BE2C (cell line): ENCODE data around the gene NEUROG2. TPM values are rescaled to one million over a fixed set of nuclear protein-coding genes. Genes with fewer than 3 reads are reported as not detected.

Experiments
- DNase-seq: peaks from one replicate; pipeline ENCODE4 v3.0.0-alpha.2; 2020
- H3K27me3 ChIP-seq: fragments of 250-450 bp; sonication (Bioruptor Pico); 2 replicates; pipeline ENCODE4 v1.5.1; 2020; ENCODE audit warnings: mild to moderate bottlenecking
- H3K36me3 ChIP-seq: fragments of 250-450 bp; sonication (Bioruptor Pico); 2 replicates; pipeline ENCODE4 v1.5.1; 2020; ENCODE audit warnings: mild to moderate bottlenecking
- H3K4me1 ChIP-seq: fragments of 250-450 bp; sonication (Bioruptor Pico); 2 replicates; pipeline ENCODE4 v1.5.1; 2020
- H3K4me3 ChIP-seq: 2 replicates; pipeline ENCODE4 v1.5.1; 2011; ENCODE audit warnings: low read depth, low read length
- H3K9me3 ChIP-seq: fragments of 250-450 bp; sonication (Bioruptor Pico); 2 replicates; pipeline ENCODE4 v1.5.1; 2020
- polyA plus RNA-seq: library from polyadenylated mRNA; unstranded; fragments of >200 nt; gene quantifications from one replicate; pipeline ENCODE4 v1.2.1, GENCODE V29; 2012; ENCODE audit warnings: low read depth, missing spikeins; ENCODE audit not compliant: insufficient read length, insufficient read depth
- TF ChIP-seq, protein P1 (sequence below): IDR thresholded peaks from 2 replicates; pipeline ENCODE4 v1.5.1; 2012; ENCODE audit warnings: mild to moderate bottlenecking, low read depth, low read length

Gene NEUROG2
- not detected for polyA plus RNA-seq

DNA sequence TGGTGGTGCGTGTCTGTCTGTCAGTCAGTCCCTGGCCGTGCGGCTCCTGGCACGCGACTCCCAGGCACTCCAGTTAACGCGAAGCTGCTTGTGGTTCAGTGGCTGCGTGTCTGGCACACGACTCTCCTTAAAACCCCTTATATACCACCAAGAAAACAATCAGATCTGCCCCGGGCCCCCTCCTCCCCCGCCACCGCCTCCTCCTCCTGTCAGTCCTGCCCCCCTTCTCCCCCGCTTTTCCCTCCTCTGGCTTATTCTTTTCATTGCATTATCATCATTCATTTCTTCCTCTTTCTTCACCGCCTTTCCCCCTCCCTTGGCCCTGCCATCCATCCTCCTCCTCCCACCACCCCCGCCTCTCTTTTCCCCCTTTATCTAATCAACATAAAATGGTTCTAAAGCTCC lies at the start of gene NEUROG2:
Gene NEUROG2 (minus strand): TSS at position 115 of the 405 bp plus-strand sequence. CDS start 705 bp downstream, outside the sequence.
- H3K4me3 ChIP-seq, result peak within 1 kb of the TSS; percentile 60
- no peaks in the 10 kb centered on the region for H3K9me3 ChIP-seq
- no peaks in the 10 kb centered on the region; the same call in 1 of the 2 replicates for H3K4me1 ChIP-seq
- no peaks in the 10 kb centered on the region for H3K36me3 ChIP-seq
- TF ChIP-seq, protein P1, sequence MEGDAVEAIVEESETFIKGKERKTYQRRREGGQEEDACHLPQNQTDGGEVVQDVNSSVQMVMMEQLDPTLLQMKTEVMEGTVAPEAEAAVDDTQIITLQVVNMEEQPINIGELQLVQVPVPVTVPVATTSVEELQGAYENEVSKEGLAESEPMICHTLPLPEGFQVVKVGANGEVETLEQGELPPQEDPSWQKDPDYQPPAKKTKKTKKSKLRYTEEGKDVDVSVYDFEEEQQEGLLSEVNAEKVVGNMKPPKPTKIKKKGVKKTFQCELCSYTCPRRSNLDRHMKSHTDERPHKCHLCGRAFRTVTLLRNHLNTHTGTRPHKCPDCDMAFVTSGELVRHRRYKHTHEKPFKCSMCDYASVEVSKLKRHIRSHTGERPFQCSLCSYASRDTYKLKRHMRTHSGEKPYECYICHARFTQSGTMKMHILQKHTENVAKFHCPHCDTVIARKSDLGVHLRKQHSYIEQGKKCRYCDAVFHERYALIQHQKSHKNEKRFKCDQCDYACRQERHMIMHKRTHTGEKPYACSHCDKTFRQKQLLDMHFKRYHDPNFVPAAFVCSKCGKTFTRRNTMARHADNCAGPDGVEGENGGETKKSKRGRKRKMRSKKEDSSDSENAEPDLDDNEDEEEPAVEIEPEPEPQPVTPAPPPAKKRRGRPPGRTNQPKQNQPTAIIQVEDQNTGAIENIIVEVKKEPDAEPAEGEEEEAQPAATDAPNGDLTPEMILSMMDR, result no peak
- DNase-seq, result no peak
- peaks cover 95% of the 10 kb centered on the region for H3K27me3 ChIP-seq

DNA sequence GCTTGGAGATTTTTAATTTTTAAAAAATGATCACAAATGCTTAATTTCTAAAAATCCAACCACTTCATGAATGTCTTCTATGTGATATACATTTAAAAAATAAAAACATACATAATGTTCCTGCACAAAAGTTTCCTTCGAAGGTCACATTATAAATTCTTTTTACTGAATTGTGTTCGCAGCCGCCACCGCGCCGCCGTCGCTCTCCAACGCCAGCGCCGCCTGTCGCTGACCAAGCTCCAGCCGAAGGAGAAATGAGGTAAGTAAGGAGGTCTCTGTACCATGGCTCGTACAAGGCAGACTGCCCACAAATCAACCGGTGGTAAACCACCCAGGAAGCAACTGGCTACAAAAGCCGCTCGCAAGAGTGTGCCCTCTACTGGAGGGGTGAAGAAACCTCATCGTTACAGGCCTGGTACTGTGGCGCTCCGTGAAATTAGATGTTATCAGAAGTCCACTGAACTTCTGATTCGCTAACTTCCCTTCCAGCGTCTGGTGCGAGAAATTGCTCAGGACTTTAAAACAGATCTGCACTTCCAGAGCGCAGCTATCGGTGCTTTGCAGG lies 48.8 kb upstream of the NEUROG2 start:
- H3K27me3 ChIP-seq, result no peaks in the 10 kb centered on the region
- H3K36me3 ChIP-seq, result peaks cover 9% of the 10 kb centered on the region
- H3K9me3 ChIP-seq, result no peaks in the 10 kb centered on the region
- DNase-seq, result no peak
- H3K4me1 ChIP-seq, result no peaks in the 10 kb centered on the region
- TF ChIP-seq, protein P1, result no peak
- H3K4me3 ChIP-seq, result no peak overlapping the region

DNA sequence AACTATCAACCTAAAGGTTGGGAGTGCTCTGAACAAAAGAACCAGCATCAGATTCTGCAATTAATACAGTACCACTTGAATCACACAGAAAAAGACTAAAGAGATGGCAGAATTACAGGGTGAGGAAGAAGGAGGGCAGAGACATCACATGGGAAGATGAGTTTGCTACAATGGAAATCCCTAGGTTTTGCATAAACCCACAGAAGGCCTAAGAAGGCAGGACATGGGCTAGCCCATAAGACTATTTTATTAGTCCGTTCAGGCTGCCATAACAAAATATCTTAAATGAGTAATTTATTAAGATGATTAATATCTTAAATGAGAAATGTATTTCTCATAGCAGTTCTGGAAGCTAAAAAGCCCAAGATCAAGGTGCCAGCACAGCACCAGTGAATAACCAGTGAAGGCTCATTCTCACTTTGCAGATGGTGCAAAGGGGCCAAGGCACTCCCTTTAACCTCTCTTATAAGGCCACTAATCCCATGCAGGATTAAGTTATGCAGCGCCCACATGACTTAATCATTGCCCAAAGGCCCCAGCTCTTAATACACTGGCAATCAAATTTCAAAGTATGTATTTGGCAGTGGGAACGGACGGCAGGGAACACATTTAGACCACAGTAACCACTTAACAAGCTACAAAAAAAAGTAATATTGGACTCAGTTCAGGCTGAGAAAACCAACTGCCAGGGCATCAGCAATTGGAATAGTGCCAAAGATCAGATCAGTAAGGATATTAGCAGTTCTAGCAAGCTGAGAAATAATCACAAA lies 47.6 kb upstream of the NEUROG2 start:
- no peak for DNase-seq
- no peaks in the 10 kb centered on the region for H3K4me1 ChIP-seq
- H3K9me3 ChIP-seq, result no peaks in the 10 kb centered on the region
- H3K36me3 ChIP-seq, result peaks cover 12% of the 10 kb centered on the region
- no peaks in the 10 kb centered on the region for H3K27me3 ChIP-seq
- H3K4me3 ChIP-seq, result no peak overlapping the region
- TF ChIP-seq, protein P1, result no peak

DNA sequence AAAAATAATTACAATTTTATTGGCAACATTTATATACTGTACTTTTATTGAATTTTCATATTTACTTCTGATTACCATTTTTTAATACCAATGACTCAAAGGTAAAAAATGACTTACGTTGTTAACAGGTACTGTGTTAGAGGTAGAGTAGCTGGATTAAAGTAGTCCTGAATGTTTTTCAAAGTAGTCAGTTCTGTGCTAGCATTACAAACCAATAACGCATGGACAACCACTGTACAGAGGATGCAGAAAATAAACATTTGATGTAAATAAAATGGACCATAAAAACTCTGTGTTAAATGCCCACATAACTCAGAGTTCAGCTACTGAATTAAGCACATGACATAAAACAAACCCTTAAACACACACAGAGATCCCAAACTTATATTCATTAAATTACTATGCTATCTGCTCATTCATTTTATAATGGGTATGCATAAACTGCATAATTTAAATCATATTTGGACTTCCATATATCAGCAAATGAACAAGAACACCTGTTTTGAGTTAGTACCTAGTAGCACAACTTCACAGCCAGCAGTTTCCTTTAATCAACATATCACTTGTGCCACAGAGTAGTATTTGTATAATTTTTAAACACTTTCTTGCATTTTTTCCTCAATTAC lies 46.4 kb upstream of the NEUROG2 start:
- Histone ChIP-seq H3K27me3 (no peaks in the 10 kb centered on the region), H3K4me1 (no peaks in the 10 kb centered on the region), H3K9me3 (no peaks in the 10 kb centered on the region), H3K4me3 (no peak overlapping the region), H3K36me3 (peaks cover 12% of the 10 kb centered on the region)
- DNase-seq, result no peak
- TF ChIP-seq, protein P1, result no peak

DNA sequence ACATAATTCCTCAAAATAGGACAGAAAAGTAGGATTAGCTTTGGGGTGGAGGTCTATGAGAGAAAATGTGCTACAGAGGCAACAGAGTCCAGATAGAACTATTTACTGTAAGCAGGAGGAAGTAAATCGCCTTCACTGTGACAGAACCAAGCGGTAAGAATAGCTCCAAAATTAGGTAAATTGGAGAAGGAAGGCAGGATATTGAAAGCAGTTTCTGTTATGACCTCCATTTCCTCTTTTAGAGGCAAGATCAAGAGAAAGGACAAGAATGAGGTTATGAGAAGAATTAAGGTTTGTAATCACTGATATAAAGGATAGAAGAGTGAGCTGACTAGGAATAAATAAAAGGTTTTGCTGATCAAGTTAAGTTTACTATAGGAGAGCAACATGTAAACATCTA lies 44.1 kb upstream of the NEUROG2 start:
- H3K4me1 ChIP-seq, result no peaks in the 10 kb centered on the region
- no peak overlapping the region for H3K4me3 ChIP-seq
- no peaks in the 10 kb centered on the region for H3K9me3 ChIP-seq
- H3K36me3 ChIP-seq, result peaks cover 12% of the 10 kb centered on the region
- TF ChIP-seq, protein P1, result no peak
- no peak for DNase-seq
- H3K27me3 ChIP-seq, result no peaks in the 10 kb centered on the region
